NB4 (cell line): ENCODE results near the gene OR4D10.

ENCODE experiments used
- DNase-seq: peaks from one replicate; pipeline ENCODE4 v3.0.0; 2010; ENCODE audit warnings: low read depth
- H3K4me3 ChIP-seq: one replicate; pipeline ENCODE4 v1.5.1; 2011; ENCODE audit warnings: mild to moderate bottlenecking, low read depth, low read length, moderate library complexity
- CTCF ChIP-seq: IDR thresholded peaks from one replicate; pipeline ENCODE4 v1.5.1; 2012; ENCODE audit warnings: low read depth, low read length
- MAX ChIP-seq: IDR thresholded peaks from 2 replicates; pipeline ENCODE4 v1.6.1; 2011; ENCODE audit warnings: low read depth, low read length
- MYC ChIP-seq: IDR thresholded peaks from 2 replicates; pipeline ENCODE4 v1.6.1; 2011; ENCODE audit warnings: low read depth, low read length
- POLR2A ChIP-seq: IDR thresholded peaks from 2 replicates; pipeline ENCODE4 v1.6.1; 2011; ENCODE audit warnings: mild to moderate bottlenecking; ENCODE audit not compliant: insufficient read length; ENCODE audit errors: extremely low read depth

The OR4D10 gene

GRCh38 chr11:59463190-59463641 is 9.9 kb upstream of the OR4D10 start:
- DNase-seq = no peak
- TF ChIP-seq MAX (no peak), POLR2A (no peak), CTCF (no peak), MYC (no peak)
- no peak overlapping the region for H3K4me3 ChIP-seq

- H3K4me3 ChIP-seq = no peak overlapping the region
- DNase-seq = no peak
- TF ChIP-seq MAX (no peak), MYC (no peak), POLR2A (no peak), CTCF (no peak)
Measured at GRCh38 chr11:59475176-59475575, 2.1 kb downstream of the OR4D10 start.

- DNase-seq = no peak
- no peak overlapping the region for H3K4me3 ChIP-seq
- no peak for TF ChIP-seq MAX
- no peak for TF ChIP-seq MYC
- no peak for TF ChIP-seq CTCF
- TF ChIP-seq POLR2A = no peak
Measured at GRCh38 chr11:59479906-59480305, 6.8 kb downstream of the OR4D10 start.

- H3K4me3 ChIP-seq = no peak overlapping the region
- no peak for TF ChIP-seq CTCF
- TF ChIP-seq MAX = no peak
- TF ChIP-seq POLR2A = no peak
- no peak for TF ChIP-seq MYC
- no peak for DNase-seq
Measured at GRCh38 chr11:59480359-59480758, 7.2 kb downstream of the OR4D10 start.

GRCh38 chr11:59501931-59502330 is 28.8 kb downstream of the OR4D10 start:
- DNase-seq = no peak
- TF ChIP-seq CTCF = no peak
- no peak overlapping the region for H3K4me3 ChIP-seq

GRCh38 chr11:59503276-59503675 is 30.2 kb downstream of the OR4D10 start, which contains the start of gene OR4D11:
OR4D11 (plus strand) TSS chr11:59503576; CDS start chr11:59503576, 0 bp downstream.
- TF ChIP-seq CTCF (no peak), MAX (no peak), MYC (no peak), POLR2A (no peak)
- no peak for DNase-seq
- no peak within 1 kb of the TSS for H3K4me3 ChIP-seq
